SK-MEL-5 (cell line): ENCODE results near the gene TMTC2. TPM values are rescaled to one million over a fixed set of nuclear protein-coding genes. Genes with fewer than 3 reads are reported as not detected.
"Not testable (repeated sequence)": the region's sequence is repeated elsewhere in the genome, so short reads cannot be mapped to it uniquely, and the experiment has no call there.

Source experiments
- DNase-seq: peaks from one replicate; pipeline ENCODE4 v3.0.0-alpha.2; 2016; ENCODE audit warnings: low read depth, low spot score
- in situ Hi-C: cut with HindIII; loops from 2 replicates; pipeline ENCODE4 v1.10.0; 2016; ENCODE audit warnings: low sequenced_read_pairs, high pct_unique_total_duplicates, low pct_unique_long_range_greater_than_20kb
- total RNA-seq: library from RNA; depleted of rRNA; stranded (reverse); fragments of >200 nt; shearing (Covaris generic); gene quantifications from 2 replicates; pipeline ENCODE4 v1.2.3, GENCODE V29; 2014

The TMTC2 gene
- total RNA-seq, 1 experiment from 2014 or later: 17.8 TPM

DNA sequence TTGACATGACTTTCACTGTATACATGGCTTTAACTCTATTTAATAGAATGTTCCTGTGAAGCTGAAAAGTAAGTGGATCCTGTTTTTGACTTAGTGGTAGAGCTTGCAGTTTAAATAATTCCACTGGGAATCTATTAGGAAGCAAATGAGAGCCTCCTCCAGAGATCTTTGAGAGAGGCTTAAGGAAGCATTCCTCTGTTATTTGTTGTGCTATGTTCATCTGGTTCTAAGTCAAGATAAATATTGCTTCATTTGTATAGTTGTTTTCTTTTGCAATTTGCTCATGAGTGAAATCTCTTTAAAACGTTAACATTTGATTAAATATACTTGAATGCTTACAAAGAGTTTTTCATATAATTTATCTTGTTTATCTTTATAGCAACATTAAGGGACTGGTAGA, 70.4 kb downstream of the TMTC2 start:
- DNase-seq: no peak
- in situ Hi-C loops: no loop called here

DNA sequence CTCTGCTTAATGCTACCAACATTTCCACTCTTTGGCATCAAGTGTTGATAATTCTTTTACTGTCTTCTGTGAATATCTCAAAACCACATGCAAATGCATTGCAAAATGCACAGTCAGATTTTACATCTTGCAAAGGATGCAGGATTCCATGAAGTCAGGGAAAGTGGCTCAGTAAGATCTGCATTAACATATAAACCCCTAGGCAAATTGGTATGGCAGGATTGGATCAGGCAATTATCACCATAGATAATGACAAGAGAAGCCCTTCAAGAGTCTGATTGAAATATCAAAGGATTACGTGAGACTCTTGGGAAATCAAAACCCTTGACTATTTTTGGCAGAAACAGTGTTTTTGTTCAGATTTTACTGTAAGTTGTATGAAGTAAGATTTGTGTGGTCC, 71.0 kb downstream of the TMTC2 start:
- in situ Hi-C loops: no loop called here
- no peak for DNase-seq

DNA sequence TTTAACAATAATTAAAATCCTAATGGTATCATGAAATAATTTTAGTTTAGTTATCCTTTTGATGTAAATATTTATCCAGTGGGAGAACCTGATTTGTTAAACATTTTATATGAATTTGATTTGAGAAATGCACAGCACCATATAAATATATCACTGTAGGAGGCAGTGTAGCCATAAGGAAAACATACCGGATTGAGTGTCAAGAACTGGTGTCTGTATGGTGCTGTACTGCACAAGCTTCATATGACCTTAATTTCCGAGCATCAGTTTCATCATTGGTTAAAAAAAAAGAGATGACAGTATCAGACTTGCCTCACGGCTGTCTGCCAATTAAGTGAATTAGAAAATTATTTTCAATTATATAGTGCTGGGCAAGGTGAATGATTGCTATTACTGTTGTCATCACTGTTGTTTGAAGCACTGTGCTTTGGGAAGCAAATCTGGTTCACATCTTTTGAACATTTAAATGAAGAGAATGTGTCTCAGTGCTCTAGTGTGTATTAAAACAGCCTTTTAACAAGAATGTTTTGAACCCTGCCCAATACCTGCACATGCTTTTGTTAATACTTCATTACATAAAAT, 72.1 kb downstream of the TMTC2 start:
- in situ Hi-C loops: no loop called here
- DNase-seq: peak; percentile 67

DNA sequence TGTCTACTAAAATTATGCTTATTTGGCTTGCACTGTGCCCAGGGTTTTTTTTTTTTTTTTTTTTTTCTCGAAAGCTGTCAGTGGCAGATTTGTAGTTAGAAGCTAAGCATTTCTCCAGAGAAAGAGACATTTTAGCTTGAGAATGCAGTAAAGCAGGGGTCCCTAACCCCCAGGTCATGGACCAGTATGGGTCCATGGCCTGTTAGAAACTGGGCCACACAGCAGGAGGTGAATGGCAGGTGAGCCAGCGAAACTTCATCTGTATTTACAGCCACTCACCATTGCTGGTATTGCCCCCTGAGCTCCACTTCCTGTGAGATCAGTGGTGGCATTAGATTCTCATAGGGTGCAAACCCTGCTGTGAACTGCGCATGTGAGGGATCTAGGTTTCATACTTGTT, 73.7 kb downstream of the TMTC2 start:
- in situ Hi-C loops: no loop called here
- DNase-seq: no peak

DNA sequence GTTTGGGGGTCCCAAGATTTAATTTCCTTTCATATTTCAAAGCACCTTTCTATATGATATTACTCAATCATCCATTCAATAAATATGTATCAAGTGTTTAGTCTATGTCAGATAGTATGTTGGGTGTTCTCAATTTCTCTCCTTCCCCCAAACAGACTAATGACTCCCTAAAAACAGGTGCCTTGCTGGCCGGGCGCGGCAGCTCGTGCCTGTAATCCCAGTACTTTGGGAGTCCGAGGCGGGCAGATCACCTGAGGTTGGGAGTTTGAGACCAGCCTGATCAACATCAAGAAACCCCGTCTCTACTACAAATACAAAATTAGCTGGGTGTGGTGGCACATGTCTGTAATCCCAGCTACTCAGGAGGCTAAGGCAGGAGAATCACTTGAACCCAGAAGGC, 78.5 kb downstream of the TMTC2 start:
- in situ Hi-C loops: not testable (repeated sequence)

DNA sequence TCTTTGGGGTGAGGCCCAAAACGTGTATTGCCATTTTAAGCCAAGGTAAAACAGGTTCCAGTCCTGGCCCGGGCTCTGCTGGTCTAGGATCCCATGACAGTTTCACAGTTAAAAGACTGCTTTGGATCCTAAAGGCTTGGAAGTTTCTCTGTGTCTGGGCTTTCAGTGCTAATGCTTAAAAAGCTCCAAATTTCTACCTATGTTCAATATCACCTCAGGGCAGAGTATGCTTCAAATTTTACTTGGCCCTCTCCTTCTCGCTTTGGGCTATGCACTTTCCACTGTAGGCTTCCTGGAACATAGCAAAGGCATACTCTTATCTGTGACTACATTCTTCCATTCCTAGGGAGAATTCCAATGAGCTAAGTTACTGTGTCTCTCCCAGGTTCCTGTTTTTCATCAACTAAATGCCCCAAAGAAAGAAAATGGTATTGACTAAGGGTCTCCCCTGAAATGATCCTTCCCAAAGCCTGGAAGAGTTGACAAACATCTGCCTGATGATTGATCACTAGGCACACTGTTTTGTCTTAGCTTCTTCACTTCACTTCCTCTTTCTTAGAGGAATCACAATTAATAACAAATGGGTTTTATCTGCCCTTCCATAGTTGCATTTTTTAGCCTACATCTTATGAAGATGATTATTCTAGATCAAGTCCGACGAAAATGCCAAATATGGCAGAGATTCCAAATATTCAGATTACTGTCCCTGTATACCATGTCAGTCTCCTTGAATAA, 79.4 kb downstream of the TMTC2 start:
- in situ Hi-C loops: no loop called here
- no peak for DNase-seq

More for the DNA sequence above, 78.5 kb downstream of the TMTC2 start:
- DNase-seq: not testable (repeated sequence)

DNA sequence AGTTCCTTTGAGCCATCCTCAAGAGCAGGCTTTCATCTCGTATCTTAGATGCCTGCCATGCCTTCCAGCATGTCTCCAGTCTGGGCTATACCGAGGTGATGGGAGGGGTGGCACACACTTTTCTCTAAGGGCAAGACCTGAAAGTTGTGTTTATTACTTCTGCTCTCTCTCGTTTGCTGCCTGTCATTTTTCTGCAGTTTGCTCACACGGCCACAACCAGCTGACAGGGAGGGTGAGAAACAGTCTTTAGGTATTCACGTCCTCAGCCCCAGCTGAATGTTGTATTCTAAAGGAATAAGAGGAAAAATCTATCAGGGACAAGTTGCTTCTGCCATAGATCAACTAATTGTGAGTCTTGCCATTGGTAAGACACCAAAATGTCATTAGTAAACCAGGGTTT, 88.0 kb downstream of the TMTC2 start:
- in situ Hi-C loops: no loop called here
- DNase-seq: no peak

DNA sequence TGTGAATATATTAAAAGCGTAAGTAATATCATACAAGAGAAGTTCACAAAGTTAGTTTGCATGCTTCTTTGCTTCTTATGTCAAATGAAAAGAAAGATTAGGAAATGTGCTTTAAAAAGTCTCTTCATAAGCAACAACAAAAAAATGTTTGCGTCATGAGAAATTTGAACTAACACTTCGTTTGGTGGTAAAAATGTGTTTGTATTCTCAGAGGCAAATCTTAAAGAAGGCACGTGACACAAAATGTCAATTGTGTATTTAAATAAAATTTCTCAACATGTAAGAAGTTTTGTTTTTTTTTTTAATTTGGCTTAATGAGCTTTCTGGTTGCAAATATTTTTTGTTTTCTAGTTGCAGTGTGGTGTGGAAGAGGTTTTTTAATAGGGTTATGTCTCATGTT, 93.8 kb downstream of the TMTC2 start:
- DNase-seq: peak; percentile 47
- in situ Hi-C loops: no loop called here

DNA sequence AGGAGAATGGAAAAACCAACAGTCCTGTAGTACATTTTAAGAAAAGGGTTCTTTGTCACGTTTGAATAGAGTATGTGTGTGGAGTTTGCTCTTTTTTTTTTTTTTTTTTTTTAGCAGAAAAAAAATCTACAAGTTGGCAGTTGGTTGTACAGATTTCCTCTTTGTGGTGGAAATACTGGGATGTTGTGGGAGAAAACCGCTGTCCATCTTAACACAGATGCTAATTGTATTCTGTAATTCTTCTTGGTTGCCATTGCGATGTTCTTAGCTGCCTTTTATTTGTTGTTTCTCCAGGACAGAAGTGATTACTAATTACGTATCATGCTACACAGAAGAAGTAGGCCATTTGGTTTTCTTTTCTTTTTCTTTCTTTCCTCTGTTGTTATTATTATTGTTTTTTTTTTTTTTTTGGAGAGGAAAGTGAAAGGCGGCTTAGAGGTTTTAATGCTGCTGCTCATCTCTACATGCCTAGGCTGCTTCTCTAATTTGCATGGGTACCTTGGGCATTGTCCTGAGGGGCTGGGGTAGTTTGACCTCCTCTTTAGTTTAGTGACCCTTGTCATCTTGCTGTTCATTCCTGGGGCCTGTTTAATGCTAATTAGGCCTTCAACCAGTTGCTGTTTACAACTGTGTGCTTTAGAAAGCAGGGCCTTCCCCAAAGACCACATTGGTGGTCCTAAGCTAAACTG, 94.7 kb downstream of the TMTC2 start:
- in situ Hi-C loops: no loop called here
- peak; percentile 97 for DNase-seq

DNA sequence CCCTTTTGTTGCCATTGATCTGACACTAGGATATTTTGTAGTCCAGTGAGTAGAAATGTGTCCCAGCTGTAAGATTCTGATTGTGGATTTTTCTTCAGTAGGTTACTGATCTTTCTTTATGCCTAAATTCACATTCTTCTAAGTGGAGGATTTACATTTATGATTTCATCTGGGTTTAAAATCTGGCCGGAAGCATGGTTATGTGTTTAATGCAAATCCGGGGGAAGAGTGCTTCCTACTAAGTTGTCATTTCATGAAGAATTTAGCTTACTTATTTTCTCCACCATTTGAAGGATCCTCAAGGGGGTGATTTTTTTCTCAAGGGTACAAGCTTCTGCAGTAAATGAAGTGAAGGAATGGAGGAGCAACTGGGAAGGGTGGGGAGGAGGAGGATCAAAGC, 96.7 kb downstream of the TMTC2 start:
- in situ Hi-C loops: no loop called here
- no peak for DNase-seq

DNA sequence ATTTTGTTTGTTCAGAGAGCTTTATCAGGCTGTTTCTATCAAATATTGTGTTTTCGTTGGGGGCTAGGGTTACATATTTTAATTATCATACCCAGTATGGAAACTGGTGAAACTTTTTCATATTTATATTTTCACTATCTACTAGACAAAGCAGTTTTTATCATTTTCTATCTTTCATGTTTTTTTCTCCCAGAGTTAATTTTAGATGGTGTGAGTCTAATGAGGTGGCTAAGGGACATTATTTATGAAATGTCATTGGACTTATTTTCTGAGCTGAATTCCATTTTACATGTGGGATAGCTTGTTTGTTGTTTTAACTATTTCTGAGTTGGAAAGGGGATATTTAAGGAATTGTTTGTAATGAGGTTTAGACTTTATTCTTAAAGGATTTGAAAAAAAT, 100.3 kb downstream of the TMTC2 start:
- in situ Hi-C loops: no loop called here
- DNase-seq: no peak

DNA sequence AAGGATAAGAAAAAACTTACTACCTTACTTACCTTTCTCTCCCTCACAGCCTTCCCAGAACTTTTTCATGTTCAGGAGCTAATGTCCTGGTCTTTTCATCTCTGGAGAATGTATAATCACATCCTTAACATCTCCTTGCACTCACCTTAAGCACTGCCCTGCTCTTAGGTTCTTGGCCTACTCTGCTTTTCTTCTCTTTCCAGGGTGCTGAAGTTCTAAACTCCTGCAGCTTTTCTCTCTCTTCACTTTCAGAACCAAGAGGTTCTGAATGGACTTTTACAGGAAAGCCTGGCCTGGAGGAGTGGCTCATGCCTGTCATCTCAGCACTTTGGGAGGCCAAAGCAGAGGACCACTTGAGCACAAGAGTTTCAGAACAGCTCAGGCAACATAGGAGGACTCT, 101.9 kb downstream of the TMTC2 start:
- in situ Hi-C loops: no loop called here
- no peak for DNase-seq

DNA sequence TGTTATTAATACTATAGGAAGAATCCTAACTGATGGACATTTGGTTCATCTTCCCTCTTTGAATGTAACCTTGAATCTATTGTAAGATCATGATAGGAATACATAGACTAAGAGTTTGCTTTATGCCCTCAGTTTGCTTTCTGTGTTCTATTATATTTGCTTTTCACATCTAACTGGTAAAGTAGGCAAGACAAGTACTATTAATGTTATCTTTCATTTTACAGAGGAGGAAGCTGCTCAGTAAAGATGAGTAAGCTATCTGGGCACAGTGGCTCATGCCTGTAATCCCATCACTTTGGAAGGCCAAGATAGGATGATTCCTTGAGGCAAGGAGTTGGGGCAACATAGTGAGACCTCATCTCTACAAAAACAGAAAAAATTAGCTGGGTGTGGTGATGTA, 103.0 kb downstream of the TMTC2 start:
- DNase-seq: no peak
- in situ Hi-C loops: no loop called here

DNA sequence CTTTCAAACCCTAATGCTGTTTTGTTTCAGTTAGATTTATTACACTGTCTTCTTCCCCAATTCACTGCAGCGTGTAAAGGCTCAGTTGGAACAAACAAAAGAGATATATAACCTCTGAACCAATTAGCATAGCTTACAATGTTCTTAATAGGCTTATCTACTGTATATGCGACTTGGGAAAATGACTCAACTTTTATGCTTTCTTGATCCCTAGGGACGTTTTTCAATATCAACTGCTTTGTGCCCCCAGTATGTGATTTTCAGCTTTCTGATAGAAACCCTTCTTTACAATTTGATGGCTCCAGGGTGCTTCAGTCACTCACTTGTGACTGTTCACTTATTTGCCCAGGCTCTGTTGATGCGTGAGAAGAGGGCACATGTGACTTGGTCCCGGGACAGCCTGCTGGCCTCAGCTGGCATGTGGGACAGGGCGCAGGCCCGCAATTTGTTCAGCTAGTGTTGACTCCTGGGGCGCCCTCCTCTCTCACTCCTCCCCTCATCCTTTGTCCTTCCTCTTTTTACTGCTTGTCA, 107.1 kb downstream of the TMTC2 start:
- peak; percentile 98 for DNase-seq
- in situ Hi-C loops: no loop called here

DNA sequence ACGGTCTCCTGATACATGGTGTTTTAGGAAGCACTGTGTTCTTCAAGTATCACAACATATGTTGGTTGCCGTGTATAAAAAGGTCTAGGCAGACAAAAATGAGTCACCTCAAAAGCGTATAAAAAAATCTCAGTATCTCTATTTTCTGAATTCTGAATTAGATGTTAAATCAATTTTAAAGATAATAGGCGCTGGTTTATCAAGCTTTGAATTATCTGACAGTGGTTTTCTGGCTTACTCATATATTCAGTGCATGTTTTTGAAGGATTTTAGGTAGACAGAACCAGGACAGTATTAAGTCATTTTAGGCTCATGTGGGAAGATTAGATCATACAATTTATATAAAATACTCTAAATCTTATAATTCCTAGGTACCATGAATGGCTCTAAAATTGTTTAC, 110.8 kb downstream of the TMTC2 start:
- DNase-seq: no peak
- in situ Hi-C loops: no loop called here

DNA sequence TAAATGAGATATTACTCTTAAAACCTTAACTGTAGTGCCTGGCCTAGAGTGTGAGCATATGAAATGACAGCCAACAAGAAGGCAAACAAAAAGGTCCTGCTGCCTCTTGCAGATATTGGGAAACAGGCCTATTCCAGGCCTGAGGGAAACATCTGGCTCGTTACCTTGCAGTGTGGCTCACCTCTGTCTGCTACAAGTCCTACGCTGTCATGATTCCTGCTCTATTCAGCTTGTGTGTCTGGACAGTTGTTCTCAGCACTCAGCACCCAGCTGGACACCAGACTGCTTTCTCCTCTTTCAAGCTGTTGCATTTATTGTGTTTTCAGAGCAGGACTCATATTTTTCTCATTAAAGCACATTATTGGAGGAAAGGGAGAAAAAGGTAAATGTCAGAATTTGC, 113.5 kb downstream of the TMTC2 start:
- in situ Hi-C loops: no loop called here
- DNase-seq: no peak

DNA sequence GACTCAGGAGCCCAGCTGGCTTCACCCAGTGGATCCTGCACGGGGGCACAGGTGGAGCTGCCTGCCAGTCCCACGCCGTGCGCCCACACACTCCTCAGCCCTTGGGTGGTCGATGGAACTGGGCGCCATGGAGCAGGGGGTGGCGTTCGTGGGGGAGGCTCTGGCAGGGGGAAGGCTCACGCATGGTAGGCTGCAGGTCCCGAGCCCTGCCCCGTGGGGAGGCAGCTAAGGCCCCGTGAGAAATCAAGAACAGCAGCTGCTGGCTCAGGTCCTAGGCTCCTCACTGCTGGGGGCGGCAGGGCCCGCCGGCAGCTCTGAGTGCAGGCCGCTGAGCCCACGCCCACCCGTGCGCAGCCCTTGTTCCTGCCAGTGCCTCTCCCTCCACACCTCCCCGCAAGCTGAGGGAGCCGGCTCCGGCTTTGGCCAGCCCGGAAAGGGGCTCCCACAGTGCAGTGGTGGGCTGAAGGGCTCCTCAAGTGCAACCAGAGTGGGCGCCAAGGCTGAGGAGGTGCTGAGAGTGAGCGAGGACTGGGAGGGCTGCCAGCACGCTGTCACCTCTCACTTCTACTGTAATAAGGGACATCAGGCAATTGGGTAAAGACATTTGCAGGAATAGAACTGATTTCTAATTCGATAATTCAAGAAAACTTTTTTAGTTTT, 115.4 kb downstream of the TMTC2 start:
- in situ Hi-C loops: no loop called here
- DNase-seq: no peak

DNA sequence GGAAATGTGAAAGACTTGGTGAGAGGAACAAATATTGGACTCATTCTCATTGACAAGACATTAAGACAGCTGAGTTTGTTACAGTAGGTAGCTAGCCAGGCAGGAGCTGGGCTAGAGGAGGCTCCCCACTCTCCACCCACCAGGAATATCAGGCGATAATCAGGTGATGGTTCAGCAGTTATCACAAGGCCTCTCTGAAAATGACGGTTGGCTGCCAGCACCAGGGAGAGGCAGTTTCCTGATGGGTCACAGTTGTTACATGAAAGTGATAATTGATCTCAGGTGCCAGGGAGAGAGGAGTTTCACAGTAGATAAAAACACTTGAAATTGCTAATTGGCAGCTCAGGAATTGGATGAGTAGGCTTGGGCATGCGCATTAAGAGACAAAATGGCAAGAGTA, 116.5 kb downstream of the TMTC2 start:
- in situ Hi-C loops: no loop called here
- DNase-seq: peak; percentile 58
